Measurements from ENCODE around the gene USP2.
"Not testable (repeated sequence)": the region's sequence is repeated elsewhere in the genome, so short reads cannot be mapped to it uniquely, and the experiment has no call there.

USP2 gene

GRCh38 chr11:119412072-119412471, 30.6 kb upstream of the USP2 start:
- no peak for DNase-seq

GRCh38 chr11:119410501-119410900, 29.0 kb upstream of the USP2 start:
- DNase-seq: no peak

GRCh38 chr11:119409731-119410130, 28.2 kb upstream of the USP2 start:
- DNase-seq: no peak

- DNase-seq: no peak
Measured at GRCh38 chr11:119406005-119406404, 24.5 kb upstream of the USP2 start.

- DNase-seq: not testable (repeated sequence)
Measured at GRCh38 chr11:119405448-119405847, 24.0 kb upstream of the USP2 start.

- DNase-seq: no peak
Measured at GRCh38 chr11:119404872-119405271, 23.4 kb upstream of the USP2 start.

GRCh38 chr11:119403021-119403420, 21.5 kb upstream of the USP2 start:
- DNase-seq: no peak

- no peak for DNase-seq
Measured at GRCh38 chr11:119402470-119402869, 21.0 kb upstream of the USP2 start.

GRCh38 chr11:119400860-119401259, 19.4 kb upstream of the USP2 start:
- DNase-seq: no peak

- no peak for DNase-seq
Measured at GRCh38 chr11:119397740-119398139, 16.2 kb upstream of the USP2 start.

- no peak for DNase-seq
Measured at GRCh38 chr11:119396835-119397234, 15.3 kb upstream of the USP2 start.

- DNase-seq: no peak
Measured at GRCh38 chr11:119391275-119391674, 9.8 kb upstream of the USP2 start.

- DNase-seq: no peak
Measured at GRCh38 chr11:119389611-119390254, 8.2 kb upstream of the USP2 start.

- no peak for DNase-seq
Measured at GRCh38 chr11:119388103-119388502, 6.6 kb upstream of the USP2 start.

- DNase-seq: no peak
Measured at GRCh38 chr11:119384332-119384731, 2.8 kb upstream of the USP2 start.

- not testable (repeated sequence) for DNase-seq
Measured at GRCh38 chr11:119382513-119382912, 1.0 kb upstream of the USP2 start.

- no peak for DNase-seq
Measured at GRCh38 chr11:119382101-119382500, 611 bp upstream of the USP2 start.

GRCh38 chr11:119380827-119381180, 686 bp downstream of the USP2 start:
- DNase-seq: no peak

- no peak for DNase-seq
Measured at GRCh38 chr11:119380160-119380826, 1.2 kb downstream of the USP2 start.

- no peak for DNase-seq
Measured at GRCh38 chr11:119378851-119379465, 2.5 kb downstream of the USP2 start.

GRCh38 chr11:119377961-119378667, 3.4 kb downstream of the USP2 start:
- no peak for DNase-seq

- no peak for DNase-seq
Measured at GRCh38 chr11:119377112-119377901, 4.2 kb downstream of the USP2 start.
